ENCODE measurements around the gene KCNK16. TPM values are rescaled to one million over a fixed set of nuclear protein-coding genes. Genes with fewer than 3 reads are reported as not detected.

KCNK16 gene
- total and polyA plus RNA-seq, 2 of the 8 experiments (the other 6 are each of a cell fraction or from before 2014, with no cell fraction given): not detected

DNA sequence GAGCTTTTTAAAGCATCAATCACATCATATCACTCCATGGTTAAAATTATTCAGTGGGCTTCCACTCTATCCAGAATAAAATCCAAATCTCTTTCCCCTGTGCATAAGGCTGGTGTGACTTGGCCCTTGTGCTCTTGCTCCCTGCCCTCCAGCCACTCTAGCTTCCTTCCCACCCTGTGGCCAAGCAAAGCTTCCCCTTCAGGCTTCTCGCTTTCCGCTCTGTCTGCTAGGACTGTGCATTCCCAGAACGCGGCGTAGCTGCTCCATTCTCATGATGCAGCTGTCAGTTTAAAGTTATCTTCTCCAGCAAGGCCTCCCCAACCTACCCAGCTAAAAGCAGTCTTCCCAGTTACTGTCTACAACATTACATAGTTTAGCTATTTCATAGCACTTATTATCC, 19.4 kb upstream of the KCNK16 start (continued):
- TF ChIP-seq, protein P1, sequence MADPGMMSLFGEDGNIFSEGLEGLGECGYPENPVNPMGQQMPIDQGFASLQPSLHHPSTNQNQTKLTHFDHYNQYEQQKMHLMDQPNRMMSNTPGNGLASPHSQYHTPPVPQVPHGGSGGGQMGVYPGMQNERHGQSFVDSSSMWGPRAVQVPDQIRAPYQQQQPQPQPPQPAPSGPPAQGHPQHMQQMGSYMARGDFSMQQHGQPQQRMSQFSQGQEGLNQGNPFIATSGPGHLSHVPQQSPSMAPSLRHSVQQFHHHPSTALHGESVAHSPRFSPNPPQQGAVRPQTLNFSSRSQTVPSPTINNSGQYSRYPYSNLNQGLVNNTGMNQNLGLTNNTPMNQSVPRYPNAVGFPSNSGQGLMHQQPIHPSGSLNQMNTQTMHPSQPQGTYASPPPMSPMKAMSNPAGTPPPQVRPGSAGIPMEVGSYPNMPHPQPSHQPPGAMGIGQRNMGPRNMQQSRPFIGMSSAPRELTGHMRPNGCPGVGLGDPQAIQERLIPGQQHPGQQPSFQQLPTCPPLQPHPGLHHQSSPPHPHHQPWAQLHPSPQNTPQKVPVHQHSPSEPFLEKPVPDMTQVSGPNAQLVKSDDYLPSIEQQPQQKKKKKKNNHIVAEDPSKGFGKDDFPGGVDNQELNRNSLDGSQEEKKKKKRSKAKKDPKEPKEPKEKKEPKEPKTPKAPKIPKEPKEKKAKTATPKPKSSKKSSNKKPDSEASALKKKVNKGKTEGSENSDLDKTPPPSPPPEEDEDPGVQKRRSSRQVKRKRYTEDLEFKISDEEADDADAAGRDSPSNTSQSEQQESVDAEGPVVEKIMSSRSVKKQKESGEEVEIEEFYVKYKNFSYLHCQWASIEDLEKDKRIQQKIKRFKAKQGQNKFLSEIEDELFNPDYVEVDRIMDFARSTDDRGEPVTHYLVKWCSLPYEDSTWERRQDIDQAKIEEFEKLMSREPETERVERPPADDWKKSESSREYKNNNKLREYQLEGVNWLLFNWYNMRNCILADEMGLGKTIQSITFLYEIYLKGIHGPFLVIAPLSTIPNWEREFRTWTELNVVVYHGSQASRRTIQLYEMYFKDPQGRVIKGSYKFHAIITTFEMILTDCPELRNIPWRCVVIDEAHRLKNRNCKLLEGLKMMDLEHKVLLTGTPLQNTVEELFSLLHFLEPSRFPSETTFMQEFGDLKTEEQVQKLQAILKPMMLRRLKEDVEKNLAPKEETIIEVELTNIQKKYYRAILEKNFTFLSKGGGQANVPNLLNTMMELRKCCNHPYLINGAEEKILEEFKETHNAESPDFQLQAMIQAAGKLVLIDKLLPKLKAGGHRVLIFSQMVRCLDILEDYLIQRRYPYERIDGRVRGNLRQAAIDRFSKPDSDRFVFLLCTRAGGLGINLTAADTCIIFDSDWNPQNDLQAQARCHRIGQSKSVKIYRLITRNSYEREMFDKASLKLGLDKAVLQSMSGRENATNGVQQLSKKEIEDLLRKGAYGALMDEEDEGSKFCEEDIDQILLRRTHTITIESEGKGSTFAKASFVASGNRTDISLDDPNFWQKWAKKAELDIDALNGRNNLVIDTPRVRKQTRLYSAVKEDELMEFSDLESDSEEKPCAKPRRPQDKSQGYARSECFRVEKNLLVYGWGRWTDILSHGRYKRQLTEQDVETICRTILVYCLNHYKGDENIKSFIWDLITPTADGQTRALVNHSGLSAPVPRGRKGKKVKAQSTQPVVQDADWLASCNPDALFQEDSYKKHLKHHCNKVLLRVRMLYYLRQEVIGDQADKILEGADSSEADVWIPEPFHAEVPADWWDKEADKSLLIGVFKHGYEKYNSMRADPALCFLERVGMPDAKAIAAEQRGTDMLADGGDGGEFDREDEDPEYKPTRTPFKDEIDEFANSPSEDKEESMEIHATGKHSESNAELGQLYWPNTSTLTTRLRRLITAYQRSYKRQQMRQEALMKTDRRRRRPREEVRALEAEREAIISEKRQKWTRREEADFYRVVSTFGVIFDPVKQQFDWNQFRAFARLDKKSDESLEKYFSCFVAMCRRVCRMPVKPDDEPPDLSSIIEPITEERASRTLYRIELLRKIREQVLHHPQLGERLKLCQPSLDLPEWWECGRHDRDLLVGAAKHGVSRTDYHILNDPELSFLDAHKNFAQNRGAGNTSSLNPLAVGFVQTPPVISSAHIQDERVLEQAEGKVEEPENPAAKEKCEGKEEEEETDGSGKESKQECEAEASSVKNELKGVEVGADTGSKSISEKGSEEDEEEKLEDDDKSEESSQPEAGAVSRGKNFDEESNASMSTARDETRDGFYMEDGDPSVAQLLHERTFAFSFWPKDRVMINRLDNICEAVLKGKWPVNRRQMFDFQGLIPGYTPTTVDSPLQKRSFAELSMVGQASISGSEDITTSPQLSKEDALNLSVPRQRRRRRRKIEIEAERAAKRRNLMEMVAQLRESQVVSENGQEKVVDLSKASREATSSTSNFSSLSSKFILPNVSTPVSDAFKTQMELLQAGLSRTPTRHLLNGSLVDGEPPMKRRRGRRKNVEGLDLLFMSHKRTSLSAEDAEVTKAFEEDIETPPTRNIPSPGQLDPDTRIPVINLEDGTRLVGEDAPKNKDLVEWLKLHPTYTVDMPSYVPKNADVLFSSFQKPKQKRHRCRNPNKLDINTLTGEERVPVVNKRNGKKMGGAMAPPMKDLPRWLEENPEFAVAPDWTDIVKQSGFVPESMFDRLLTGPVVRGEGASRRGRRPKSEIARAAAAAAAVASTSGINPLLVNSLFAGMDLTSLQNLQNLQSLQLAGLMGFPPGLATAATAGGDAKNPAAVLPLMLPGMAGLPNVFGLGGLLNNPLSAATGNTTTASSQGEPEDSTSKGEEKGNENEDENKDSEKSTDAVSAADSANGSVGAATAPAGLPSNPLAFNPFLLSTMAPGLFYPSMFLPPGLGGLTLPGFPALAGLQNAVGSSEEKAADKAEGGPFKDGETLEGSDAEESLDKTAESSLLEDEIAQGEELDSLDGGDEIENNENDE (IDR thresholded peaks at IDR 0.05; ENCODE audit: insufficient replicate concordance, low read length): no peak
- TF ChIP-seq CBX5 (IDR thresholded peaks at IDR 0.05; ENCODE audit: low read depth, low read length) (no peak), CHD1 (IDR thresholded peaks at IDR 0.05; ENCODE audit: low read depth, low read length) (no peak), NANOG (IDR thresholded peaks at IDR 0.05; ENCODE audit: insufficient read depth, low read depth, low read length, poor library complexity, severe bottlenecking) (no peak), BCL11A (IDR thresholded peaks at IDR 0.05; ENCODE audit: low read depth in 2 of 2, low read length in 2 of 2) (no peak)
- TF ChIP-seq, protein P2, sequence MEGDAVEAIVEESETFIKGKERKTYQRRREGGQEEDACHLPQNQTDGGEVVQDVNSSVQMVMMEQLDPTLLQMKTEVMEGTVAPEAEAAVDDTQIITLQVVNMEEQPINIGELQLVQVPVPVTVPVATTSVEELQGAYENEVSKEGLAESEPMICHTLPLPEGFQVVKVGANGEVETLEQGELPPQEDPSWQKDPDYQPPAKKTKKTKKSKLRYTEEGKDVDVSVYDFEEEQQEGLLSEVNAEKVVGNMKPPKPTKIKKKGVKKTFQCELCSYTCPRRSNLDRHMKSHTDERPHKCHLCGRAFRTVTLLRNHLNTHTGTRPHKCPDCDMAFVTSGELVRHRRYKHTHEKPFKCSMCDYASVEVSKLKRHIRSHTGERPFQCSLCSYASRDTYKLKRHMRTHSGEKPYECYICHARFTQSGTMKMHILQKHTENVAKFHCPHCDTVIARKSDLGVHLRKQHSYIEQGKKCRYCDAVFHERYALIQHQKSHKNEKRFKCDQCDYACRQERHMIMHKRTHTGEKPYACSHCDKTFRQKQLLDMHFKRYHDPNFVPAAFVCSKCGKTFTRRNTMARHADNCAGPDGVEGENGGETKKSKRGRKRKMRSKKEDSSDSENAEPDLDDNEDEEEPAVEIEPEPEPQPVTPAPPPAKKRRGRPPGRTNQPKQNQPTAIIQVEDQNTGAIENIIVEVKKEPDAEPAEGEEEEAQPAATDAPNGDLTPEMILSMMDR (IDR thresholded peaks at IDR 0.05; ENCODE audit: control extremely low read depth in 1 of 3, insufficient read depth in 1 of 3, low read depth in 1 of 3, low read length in 3 of 3): no peak
